Mesenchymal stem cell (in vitro differentiated cells and primary cell): Measurements from ENCODE around the gene B3GNT9.

Source experiments
- DNase-seq: peaks from one replicate; pipeline ENCODE4 v3.0.0-alpha.2; 2013
- H2AFZ ChIP-seq: one replicate; pipeline ENCODE4 v1.6.1; 2013; ENCODE audit warnings: low read depth, mild to moderate bottlenecking, control low read depth, inconsistent platforms, low read length, moderate library complexity
- H2AK5ac ChIP-seq: 2 replicates; pipeline ENCODE4 v1.6.1; 2013; ENCODE audit warnings: low read length, moderate library complexity, mild to moderate bottlenecking, inconsistent platforms; ENCODE audit not compliant: severe bottlenecking
- H2BK120ac ChIP-seq: one replicate; pipeline ENCODE4 v1.6.1; 2013; ENCODE audit warnings: low read depth, mild to moderate bottlenecking, inconsistent platforms, low read length, moderate library complexity
- H2BK12ac ChIP-seq, 2 experiments: one replicate each; pipeline ENCODE4 v1.6.1; 2013; ENCODE audit warnings: inconsistent platforms in 2 of 2, low read length in 2 of 2, mild to moderate bottlenecking in 2 of 2, moderate library complexity in 2 of 2, control low read depth in 1 of 2
- H2BK15ac ChIP-seq: one replicate; pipeline ENCODE4 v1.6.1; 2013; ENCODE audit warnings: mild to moderate bottlenecking, low read depth, inconsistent platforms; ENCODE audit not compliant: poor library complexity, severe bottlenecking
- H2BK5ac ChIP-seq: 2 replicates; pipeline ENCODE4 v1.6.1; 2013; ENCODE audit warnings: low read depth, mild to moderate bottlenecking, low read length, control low read depth, inconsistent platforms; ENCODE audit not compliant: poor library complexity, severe bottlenecking
- H3K14ac ChIP-seq, 2 experiments: one replicate each; pipeline ENCODE4 v1.6.1; 2013; ENCODE audit warnings: inconsistent platforms in 2 of 2, low read length in 2 of 2, control low read depth in 1 of 2, mild to moderate bottlenecking in 1 of 2, moderate library complexity in 1 of 2
- H3K18ac ChIP-seq, 2 experiments: one replicate each; pipeline ENCODE4 v1.6.1; 2013; ENCODE audit warnings: inconsistent platforms in 2 of 2, low read length in 2 of 2, control low read depth in 1 of 2, low read depth in 1 of 2, mild to moderate bottlenecking in 1 of 2
- H3K23ac ChIP-seq, 2 experiments: one replicate each; pipeline ENCODE4 v1.6.1; 2013; ENCODE audit warnings: inconsistent platforms in 2 of 2, low read length in 2 of 2, mild to moderate bottlenecking in 2 of 2, moderate library complexity in 2 of 2, control low read depth in 1 of 2
- H3K27ac ChIP-seq: 2 replicates; pipeline ENCODE4 v1.5.1; 2013; ENCODE audit warnings: mild to moderate bottlenecking, moderate library complexity, low read length, control low read depth, inconsistent platforms; ENCODE audit not compliant: poor library complexity, severe bottlenecking
- H3K27me3 ChIP-seq, 2 experiments: 2 replicates each; pipeline versions ENCODE4 v1.6.1 to v1.7.0; 2013; ENCODE audit warnings: low read length in 2 of 2, mild to moderate bottlenecking in 2 of 2, moderate library complexity in 2 of 2, control low read depth in 1 of 2, inconsistent platforms in 1 of 2; ENCODE audit not compliant: control insufficient read depth in 1 of 2, insufficient read depth in 1 of 2
- H3K36me3 ChIP-seq, 2 experiments: 2 replicates each; pipeline versions ENCODE4 v1.6.1 to v1.7.0; 2013; ENCODE audit warnings: low read length in 2 of 2, control low read depth in 1 of 2, inconsistent platforms in 1 of 2, low read depth in 1 of 2, mild to moderate bottlenecking in 1 of 2; ENCODE audit not compliant: insufficient read depth in 2 of 2, control insufficient read depth in 1 of 2
- H3K4ac ChIP-seq, 2 experiments: one replicate each; pipeline ENCODE4 v1.6.1; 2013; ENCODE audit warnings: inconsistent platforms in 2 of 2, low read length in 2 of 2, mild to moderate bottlenecking in 2 of 2, moderate library complexity in 2 of 2, control low read depth in 1 of 2, low read depth in 1 of 2
- H3K4me1 ChIP-seq: 2 replicates; pipeline ENCODE4 v1.6.1; 2013; ENCODE audit warnings: low read depth, low read length, control low read depth; ENCODE audit not compliant: control insufficient read depth, insufficient read depth
- H3K4me2 ChIP-seq: 2 replicates; pipeline ENCODE4 v1.6.1; 2013; ENCODE audit warnings: low read length, mild to moderate bottlenecking, inconsistent platforms; ENCODE audit not compliant: poor library complexity, severe bottlenecking
- H3K4me3 ChIP-seq, 2 experiments: 2 replicates each; pipeline versions ENCODE4 v1.5.1 to v1.7.0; 2013; ENCODE audit warnings: low read length in 2 of 2, mild to moderate bottlenecking in 2 of 2, control low read depth in 1 of 2, low read depth in 1 of 2; ENCODE audit not compliant: insufficient read depth in 1 of 2
- H3K79me1 ChIP-seq: replicated peaks from 2 replicates; pipeline ENCODE4 v1.6.1; 2013; ENCODE audit warnings: mild to moderate bottlenecking, control low read depth, low read length, inconsistent platforms; ENCODE audit not compliant: poor library complexity, severe bottlenecking
- H3K9ac ChIP-seq: 2 replicates; pipeline ENCODE4 v1.7.0; 2013; ENCODE audit warnings: mild to moderate bottlenecking, low read length, moderate library complexity
- H3K9me3 ChIP-seq: 2 replicates; pipeline ENCODE4 v1.7.0; 2013; ENCODE audit warnings: mild to moderate bottlenecking, low read length; ENCODE audit not compliant: control insufficient read depth
- H4K8ac ChIP-seq: one replicate; pipeline ENCODE4 v1.6.1; 2013; ENCODE audit warnings: inconsistent platforms, mild to moderate bottlenecking, low read length, moderate library complexity
- H4K91ac ChIP-seq: one replicate; pipeline ENCODE4 v1.6.1; 2013; ENCODE audit warnings: mild to moderate bottlenecking, low read length, inconsistent platforms
- WGBS: methylation state at CpG from one replicate; pipeline ENCODE4 v1.1.7; 2013; ENCODE audit warnings: mixed read lengths; 5-methylcytosine and 5-hydroxymethylcytosine counted together

The B3GNT9 gene

DNA sequence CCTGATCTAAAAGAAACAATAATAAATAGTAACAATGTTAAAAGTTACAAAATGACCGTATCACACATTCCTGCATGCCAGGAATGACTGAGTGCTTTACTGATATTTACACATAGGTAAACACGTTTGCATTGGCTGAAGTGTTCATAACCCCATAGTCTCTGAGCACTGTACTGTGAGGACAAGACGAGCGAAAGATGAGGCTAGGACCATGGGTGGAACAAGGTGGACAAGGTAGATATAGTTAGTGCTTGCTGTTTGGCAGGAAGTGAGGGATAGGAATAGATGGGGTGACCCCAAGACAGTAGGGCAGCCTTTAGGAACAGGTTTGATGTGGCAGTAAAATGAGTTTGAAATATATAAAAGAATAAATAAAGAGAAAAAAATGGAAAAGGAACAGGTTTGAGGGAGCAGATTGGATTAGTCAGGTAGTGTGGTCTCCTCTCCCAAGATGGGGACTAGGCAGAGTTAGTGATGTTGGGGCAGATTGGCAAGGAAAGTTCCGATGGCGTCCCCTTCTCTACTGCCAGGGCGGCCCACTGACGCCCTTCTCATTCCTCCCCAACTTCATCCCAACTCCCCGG, 40.7 kb upstream of the B3GNT9 start:
- Histone ChIP-seq H3K4me3 (peak overlapping the region in 1 of 2 experiments; percentile 99), H3K14ac (no peak overlapping the region), H2BK5ac (no peak overlapping the region), H3K79me1 (peaks cover 22% of the 10 kb centered on the region), H2AFZ (no peak overlapping the region), H3K4me1 (peaks cover 31% of the 10 kb centered on the region), H3K9ac (peak overlapping the region; percentile 98), H2AK5ac (no peak overlapping the region), H3K18ac (no peak overlapping the region), H3K23ac (no peak overlapping the region), H3K9me3 (no peaks in the 10 kb centered on the region), H3K27ac (no peak overlapping the region), H3K27me3 (no peaks in the 10 kb centered on the region), H3K4ac (no peak overlapping the region), H4K91ac (no peak overlapping the region), H2BK15ac (no peak overlapping the region), H3K36me3 (peaks cover 33 to 34% of the 10 kb centered on the region in 2 experiments), H3K4me2 (peak overlapping the region; percentile 69), H4K8ac (peak overlapping the region; percentile 25), H2BK12ac (no peak overlapping the region), H2BK120ac (no peak overlapping the region)
- WGBS = 44% methylated on average over 9 of the region's 9 CpGs
- no peak for DNase-seq

DNA sequence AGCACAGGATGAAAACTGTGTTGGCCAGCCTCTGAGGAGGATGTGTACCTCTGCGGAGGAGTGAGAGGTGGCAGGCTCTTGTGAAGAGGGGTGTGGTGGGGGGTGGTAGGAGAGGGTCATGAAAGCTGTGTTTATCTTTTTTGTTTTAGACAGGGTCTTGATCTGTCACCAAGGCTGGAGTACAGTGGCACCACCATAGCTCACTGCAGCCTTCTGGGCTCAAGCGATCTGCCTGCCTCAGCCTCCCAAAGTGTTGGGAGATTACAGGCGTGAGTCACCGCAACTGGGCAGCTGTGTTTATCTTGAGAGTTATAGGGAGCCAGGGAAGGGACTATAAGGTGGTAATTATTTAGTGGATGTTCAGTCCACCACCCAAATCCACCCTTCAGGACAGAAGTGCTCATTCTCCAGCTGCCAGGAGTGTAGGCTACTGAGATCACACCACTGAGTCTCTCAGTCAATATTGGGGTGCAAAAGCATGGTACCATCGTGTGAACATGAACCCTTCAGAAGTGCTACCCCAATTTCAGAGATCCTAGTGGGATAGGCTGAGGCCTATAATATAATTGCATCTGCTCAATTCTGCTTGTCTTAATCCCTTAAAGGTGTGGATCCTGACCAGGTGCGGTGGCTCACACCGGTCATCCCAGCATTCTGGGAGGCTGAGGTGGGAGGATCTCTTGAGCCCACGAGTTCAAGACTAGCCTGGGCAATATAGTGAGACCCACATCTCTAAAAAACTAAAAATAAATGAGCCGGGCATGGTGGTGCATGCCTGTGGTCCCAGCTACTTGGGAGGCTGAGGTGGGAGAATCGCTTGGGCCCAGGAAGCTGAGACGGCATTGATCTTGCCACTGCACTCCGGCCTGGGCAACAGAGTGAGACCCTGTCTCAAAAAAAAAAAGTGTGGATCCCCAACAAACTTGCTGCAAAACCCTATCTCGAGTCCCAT, 39.9 kb upstream of the B3GNT9 start:
- 79% methylated on average over 8 of the region's 13 CpGs for WGBS
- DNase-seq = peak; percentile 71
- no peak overlapping the region for H2AK5ac ChIP-seq

GRCh38 chr16:67190041-67190440, 39.2 kb upstream of the B3GNT9 start, which contains the start of gene EXOC3L1:
Gene EXOC3L1, minus strand, starts transcription at chr16:67190136. Its CDS starts 460 bp downstream, at chr16:67189676.
- H3K4ac ChIP-seq = no peak within 1 kb of the TSS
- H3K9me3 ChIP-seq = no peaks in the 10 kb centered on the region
- H4K8ac ChIP-seq = no peak within 1 kb of the TSS
- H3K14ac ChIP-seq = no peak within 1 kb of the TSS
- H2BK15ac ChIP-seq = no peak within 1 kb of the TSS
- peaks cover 39% of the 10 kb centered on the region for H3K4me1 ChIP-seq
- H3K27ac ChIP-seq = no peak within 1 kb of the TSS
- no peak within 1 kb of the TSS for H3K18ac ChIP-seq
- peaks cover 12% of the 10 kb centered on the region for H3K79me1 ChIP-seq
- H4K91ac ChIP-seq = peak within 1 kb of the TSS; percentile 20
- H2BK12ac ChIP-seq = no peak within 1 kb of the TSS
- peaks cover 19% of the 10 kb centered on the region in 2 experiments for H3K36me3 ChIP-seq
- 51% methylated on average over 5 of the region's 6 CpGs for WGBS
- no peak for DNase-seq
- H3K27me3 ChIP-seq = no peaks in the 10 kb centered on the region
- H3K4me2 ChIP-seq = no peak within 1 kb of the TSS
- H3K9ac ChIP-seq = no peak within 1 kb of the TSS
- H2AK5ac ChIP-seq = no peak within 1 kb of the TSS
- H2AFZ ChIP-seq = no peak within 1 kb of the TSS
- peak within 1 kb of the TSS in 1 of 2 experiments; percentile 12 for H3K4me3 ChIP-seq
- no peak within 1 kb of the TSS for H3K23ac ChIP-seq
- H2BK5ac ChIP-seq = no peak within 1 kb of the TSS
- H2BK120ac ChIP-seq = no peak within 1 kb of the TSS

More for the DNA sequence above, 39.9 kb upstream of the B3GNT9 start:
- Histone ChIP-seq H2BK12ac (no peak overlapping the region), H3K79me1 (peaks cover 16% of the 10 kb centered on the region), H3K27ac (no peak overlapping the region), H3K4me1 (peaks cover 36% of the 10 kb centered on the region), H2BK5ac (no peak overlapping the region), H3K14ac (no peak overlapping the region), H3K18ac (no peak overlapping the region), H2BK15ac (no peak overlapping the region), H3K9me3 (no peaks in the 10 kb centered on the region), H3K9ac (no peak overlapping the region), H3K23ac (no peak overlapping the region), H4K91ac (peak overlapping the region; percentile 20), H2BK120ac (no peak overlapping the region), H3K4ac (no peak overlapping the region), H3K27me3 (no peaks in the 10 kb centered on the region), H3K4me3 (no peak overlapping the region), H2AFZ (no peak overlapping the region), H3K4me2 (no peak overlapping the region), H4K8ac (no peak overlapping the region), H3K36me3 (peaks cover 26% of the 10 kb centered on the region in 2 experiments)

DNA sequence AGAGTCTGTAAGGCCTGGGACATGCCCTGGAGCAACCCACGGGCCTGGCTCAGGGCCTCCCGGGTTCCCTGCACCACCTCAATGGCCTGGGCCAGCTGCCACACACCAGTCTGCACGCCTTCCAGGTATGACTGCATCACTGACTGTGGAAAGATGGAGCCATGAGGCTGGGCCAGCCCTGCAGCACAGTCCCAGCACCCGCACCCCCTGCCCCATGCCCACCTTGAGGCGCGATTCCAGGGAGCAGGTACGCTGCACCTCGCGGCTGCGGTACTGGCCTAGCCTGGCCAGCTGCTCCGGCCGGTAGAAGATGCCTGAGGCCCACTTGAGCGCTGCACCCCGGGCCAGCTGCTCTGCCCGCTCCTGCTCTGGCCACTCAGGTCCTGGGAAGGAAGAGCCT, 38.0 kb upstream of the B3GNT9 start:
- no peak overlapping the region for H3K4me2 ChIP-seq
- no peak overlapping the region for H2BK5ac ChIP-seq
- no peak overlapping the region for H2BK120ac ChIP-seq
- peak overlapping the region in 1 of 2 experiments; percentile 12 for H3K4me3 ChIP-seq
- no peak overlapping the region for H4K91ac ChIP-seq
- H3K18ac ChIP-seq = no peak overlapping the region
- H3K9me3 ChIP-seq = no peaks in the 10 kb centered on the region
- no peaks in the 10 kb centered on the region for H3K27me3 ChIP-seq
- peaks cover 3% of the 10 kb centered on the region for H3K79me1 ChIP-seq
- H2BK12ac ChIP-seq = no peak overlapping the region
- H3K36me3 ChIP-seq = peaks cover 6% of the 10 kb centered on the region in 2 experiments
- no peak overlapping the region for H3K4ac ChIP-seq
- no peak overlapping the region for H2AFZ ChIP-seq
- no peak for DNase-seq
- no peak overlapping the region for H2BK15ac ChIP-seq
- 96% methylated on average over 14 of the region's 15 CpGs for WGBS
- H3K27ac ChIP-seq = no peak overlapping the region
- no peak overlapping the region for H3K14ac ChIP-seq
- no peak overlapping the region for H3K9ac ChIP-seq
- H4K8ac ChIP-seq = no peak overlapping the region
- peaks cover 44% of the 10 kb centered on the region for H3K4me1 ChIP-seq
- H3K23ac ChIP-seq = no peak overlapping the region
- no peak overlapping the region for H2AK5ac ChIP-seq
